Mucosa of gallbladder (tissue), 1 donor: ENCODE results near the gene SLC2A10. TPM values are rescaled to one million over a fixed set of nuclear protein-coding genes. Genes with fewer than 3 reads are reported as not detected.

Source experiments
- DNase-seq: peaks from one replicate; pipeline ENCODE4 v3.0.0-alpha.2; 2020; ENCODE audit warnings: low spot score
- total RNA-seq: library from RNA; stranded (reverse); gene quantifications from one replicate; pipeline ENCODE4 v1.2.1, GENCODE V29; 2021
- donor health status: DM: no; HTN: no; CAD: no.

The SLC2A10 gene
- total RNA-seq, 1 donor from 2014 or later, result 21.8 TPM

GRCh38 chr20:46735436-46735835 is 26.0 kb downstream of the SLC2A10 start:
- no peak for DNase-seq

- DNase-seq, result peak; percentile 50
Observed at GRCh38 chr20:46739431-46740213, 30.2 kb downstream of the SLC2A10 start.

DNA sequence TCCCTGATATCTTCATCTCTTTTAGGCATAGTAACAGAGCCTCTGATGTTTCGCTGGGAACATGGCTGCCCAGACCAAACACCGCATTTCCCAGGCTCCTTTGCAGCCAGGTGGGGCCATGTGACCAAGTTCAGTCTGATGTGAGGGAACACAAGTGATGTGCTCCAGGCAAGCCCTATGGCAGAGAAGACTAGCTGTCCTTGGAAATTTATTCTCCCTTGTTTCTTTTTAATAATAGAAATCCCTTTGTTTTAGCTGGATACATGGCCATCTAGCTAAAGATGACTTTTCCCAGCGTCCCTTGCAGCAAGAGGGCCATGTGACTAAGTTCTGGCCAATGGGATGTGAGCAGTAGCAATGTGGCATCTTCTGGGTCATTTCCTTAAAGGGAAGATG is 30.8 kb downstream of the SLC2A10 start:
- DNase-seq, result no peak

DNA sequence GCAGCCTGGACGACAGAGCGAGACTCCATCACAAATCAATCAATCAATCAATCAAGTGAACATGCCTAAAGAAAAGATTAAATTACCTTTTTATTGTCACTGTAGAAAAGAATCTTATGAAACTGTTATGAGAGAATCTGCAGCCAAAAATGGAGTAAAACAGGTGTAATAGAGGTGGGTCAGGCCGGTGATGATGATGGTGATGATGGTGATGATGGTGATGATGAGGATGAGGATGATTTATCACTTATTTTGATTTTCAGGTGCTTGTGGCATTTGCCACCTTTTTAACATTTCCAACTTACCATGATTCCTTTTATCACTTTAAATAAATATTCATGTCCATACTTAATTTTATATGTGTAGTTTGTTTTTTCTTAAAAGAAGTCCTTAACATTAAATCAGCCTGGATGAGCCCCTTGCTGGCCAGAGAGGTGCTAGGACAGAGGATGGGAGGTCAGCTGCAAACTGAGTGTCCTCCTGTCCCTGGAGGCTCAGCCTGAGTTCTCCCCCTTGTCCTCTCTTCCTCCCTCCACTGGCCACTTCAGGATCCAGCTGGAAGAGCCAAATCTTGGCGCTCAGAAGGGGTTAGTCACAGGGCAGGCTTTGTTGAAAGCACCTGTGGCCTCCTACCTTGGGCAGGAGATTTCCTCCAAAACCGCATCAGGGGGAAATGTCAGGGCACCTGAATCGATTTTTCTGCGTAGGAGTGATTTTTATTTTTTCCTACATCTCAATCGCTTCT is 32.6 kb downstream of the SLC2A10 start:
- DNase-seq, result no peak

- DNase-seq, result no peak
Observed at GRCh38 chr20:46742669-46743045, 33.2 kb downstream of the SLC2A10 start.

DNA sequence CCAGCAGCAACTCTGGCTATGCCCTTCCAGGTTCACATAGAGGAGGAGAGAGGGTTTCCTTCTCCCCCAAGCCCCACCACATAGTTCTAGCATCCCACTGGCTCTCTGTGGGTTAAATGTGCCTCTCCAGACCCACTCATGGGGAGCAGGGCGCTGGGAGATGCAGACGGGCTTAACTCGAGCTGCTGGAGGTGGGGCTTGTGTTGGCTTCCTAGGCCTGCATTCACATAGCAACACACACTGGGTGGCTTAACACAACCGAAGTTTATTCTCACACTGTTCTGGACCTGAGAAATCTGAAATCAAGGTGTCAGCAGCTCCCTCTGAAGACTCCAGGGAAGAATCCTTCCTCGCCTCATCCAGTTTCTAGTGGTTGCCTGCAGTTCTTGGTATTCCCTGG is 33.6 kb downstream of the SLC2A10 start:
- no peak for DNase-seq

DNA sequence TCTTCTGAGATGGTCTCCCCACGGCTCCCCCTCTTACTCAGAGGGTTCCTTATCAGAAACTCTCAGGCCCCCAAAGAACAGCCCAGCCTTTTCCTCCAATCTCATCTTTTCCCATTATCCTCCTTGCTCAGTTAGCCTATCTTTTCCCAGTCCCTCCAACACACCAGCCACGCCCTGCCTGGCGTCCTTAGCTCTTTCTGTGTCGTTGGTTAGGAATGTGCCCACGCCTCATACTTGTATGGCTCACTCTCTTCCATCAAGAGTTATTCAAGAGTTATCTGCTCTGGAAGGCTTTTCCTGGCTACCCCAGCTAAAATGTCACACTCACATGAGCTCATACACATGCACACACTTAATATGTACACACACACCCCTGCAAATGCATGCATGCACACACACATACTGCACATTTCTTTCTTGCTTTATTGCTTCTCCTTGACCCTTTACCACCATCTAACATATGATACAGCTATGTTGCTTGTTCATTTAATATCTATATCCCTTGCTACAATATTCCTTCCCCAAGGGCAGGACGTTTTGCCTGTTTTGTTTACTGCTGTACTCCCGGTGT is 37.6 kb downstream of the SLC2A10 start:
- DNase-seq, result no peak

GRCh38 chr20:46749147-46749546 is 39.7 kb downstream of the SLC2A10 start:
- DNase-seq, result no peak

GRCh38 chr20:46751856-46752255 is 42.4 kb downstream of the SLC2A10 start:
- DNase-seq, result no peak

GRCh38 chr20:46752728-46753127 is 43.3 kb downstream of the SLC2A10 start:
- DNase-seq, result peak; percentile 26

- DNase-seq, result no peak
Observed at GRCh38 chr20:46755483-46756413, 46.3 kb downstream of the SLC2A10 start.

DNA sequence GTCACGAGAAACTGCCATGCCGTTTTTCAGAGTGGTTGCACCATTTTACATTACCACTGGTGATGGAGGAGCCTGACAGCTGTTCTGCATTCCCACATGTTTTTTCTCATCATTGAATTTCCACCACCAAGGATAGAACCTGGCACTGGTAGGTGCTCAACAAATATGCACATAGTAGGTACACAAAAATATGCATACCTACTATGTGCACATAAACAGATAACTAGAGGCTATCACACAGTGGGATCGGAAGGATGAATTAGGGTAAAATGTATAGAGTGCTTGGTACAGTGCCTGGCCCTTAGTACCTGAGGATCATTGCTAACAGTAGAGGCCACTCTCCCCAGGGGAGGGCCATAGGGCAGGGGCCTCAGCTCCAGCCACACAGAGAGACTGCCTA is 47.0 kb downstream of the SLC2A10 start:
- no peak for DNase-seq

DNA sequence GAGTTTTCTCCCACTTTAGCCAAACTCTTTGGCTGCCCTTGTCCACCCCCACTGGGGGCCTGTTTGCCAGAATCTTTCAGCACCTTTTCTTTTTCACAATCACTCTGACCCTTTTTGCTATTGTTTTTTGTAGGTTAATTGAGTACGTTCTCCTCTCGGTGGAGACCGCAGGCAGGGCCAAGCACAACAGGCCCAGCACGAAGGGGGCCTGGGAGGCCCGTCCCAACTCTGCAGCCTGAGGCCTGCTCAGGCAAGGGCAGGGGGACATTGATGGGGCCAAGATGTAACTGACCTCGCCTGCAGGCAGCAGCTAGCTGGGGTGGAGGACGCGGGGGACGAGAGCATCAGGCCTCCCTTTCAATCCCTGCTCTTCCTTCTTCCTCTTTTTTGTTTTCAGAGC is 47.7 kb downstream of the SLC2A10 start:
- no peak for DNase-seq

DNA sequence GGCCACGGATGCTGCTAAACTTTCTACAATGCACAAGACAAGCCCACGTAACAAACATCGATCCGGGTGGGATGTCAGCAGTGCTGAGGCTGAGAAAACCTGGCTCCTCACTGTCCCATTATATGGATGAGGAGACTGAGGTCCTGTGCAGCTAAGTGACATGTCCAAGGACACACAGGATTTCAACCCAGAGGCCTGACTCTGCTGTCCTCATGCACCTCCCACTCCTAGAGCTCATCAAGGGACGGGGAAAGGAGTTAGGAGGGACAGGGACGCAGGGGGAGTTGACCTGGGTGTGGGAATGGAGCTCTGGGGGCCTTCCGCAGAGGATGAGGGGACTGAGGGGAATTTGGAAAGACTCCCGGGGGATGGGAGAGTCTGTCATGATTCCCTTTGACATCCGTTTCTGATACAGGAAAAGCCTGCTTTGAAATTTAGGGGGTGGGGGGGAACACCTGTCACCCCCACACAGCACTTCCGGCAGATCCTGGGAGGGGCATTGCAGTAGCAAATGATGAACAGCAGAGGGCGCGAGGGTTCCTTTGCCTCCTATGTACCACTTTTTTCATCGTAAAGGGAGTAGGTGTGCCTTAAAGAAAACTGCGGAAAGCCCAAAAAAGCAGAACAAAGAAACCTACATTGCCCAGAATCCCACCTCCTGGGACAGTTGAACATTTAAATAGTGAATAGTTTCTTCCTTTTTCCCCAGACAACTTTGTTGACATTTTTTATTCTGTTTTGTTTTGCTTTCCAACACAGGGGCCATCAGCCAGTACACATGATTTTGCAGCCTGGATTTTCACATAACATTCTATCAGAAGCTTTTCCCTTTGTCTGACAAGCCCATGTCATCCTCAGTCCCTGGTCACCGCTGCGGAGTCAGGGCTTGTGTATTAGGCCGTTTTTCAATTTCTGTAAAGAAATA is 48.6 kb downstream of the SLC2A10 start:
- DNase-seq, result peak; percentile 39

GRCh38 chr20:46758929-46759669 is 49.6 kb downstream of the SLC2A10 start:
- no peak for DNase-seq

DNA sequence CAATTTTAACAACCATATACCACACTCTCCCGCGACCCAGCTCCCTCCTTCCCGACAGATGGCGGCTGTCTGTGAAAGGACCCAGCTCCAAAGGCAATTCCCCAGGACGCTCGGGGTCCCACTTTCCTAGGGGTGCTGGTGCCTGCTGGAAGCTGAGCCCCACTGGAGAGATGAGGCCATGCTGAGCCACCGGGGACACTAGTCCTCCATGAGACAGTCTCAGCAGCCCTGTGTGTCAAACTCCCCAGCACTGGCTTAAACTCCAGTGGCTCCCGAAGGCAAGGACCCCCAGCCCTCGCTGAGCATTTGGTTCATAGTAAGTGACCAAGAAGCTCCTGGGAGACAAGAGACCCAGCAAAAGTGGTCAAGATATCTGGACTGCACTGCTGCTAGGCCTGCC is 52.1 kb downstream of the SLC2A10 start:
- no peak for DNase-seq

DNA sequence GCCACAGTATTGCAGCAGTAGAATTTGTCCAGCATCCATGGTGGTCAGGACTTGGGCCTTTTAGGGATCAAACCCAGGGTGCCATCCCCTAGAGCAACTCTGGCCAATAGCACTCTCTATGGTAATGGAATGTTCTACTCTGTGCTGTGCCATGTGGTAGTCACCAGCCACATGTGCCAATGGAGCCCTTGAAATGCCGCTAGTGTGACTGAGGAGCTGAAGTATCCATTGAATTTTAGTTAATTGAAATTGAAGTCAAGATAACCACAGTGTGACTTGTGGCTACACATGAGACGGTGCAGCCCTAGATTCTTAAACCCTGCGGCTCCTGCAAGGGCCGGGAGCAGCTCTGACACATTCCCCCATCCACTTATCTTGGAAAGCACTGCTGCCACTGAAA is 54.6 kb downstream of the SLC2A10 start:
- no peak for DNase-seq

GRCh38 chr20:46765506-46766120 is 56.2 kb downstream of the SLC2A10 start:
- no peak for DNase-seq

DNA sequence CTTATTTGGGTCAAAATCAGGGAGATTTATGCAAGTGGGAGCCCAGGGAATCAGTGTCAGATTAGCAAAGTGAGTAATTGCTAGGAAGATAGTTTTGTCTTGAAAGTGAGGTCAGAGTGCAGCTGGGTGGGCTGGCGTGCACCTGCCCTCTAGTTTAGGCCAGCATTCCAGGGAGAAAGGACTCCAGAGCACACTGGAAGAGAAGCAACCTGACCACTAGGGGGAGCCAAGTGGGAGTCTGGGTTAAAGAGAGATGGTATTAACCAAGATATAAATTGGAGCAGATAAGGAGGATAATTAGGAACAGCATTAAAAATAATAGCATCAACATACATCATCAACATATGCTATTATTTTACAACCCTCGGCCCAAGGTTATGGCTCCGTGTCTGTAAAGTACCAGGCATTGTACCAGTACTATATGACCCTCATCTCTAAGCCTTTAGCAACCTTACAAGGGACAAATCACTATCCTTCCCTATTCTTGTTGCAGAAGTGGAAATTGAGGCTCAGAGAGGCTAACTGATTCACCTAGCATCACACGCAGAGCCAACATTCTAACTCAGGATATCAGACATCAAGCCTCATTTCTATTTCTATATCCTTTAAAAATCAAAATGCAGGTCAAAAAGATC is 57.8 kb downstream of the SLC2A10 start:
- DNase-seq, result no peak
